DOHH2 (cell line): ENCODE data around the gene EPHA3.

Experiments
- CTCF ChIP-seq: fragments of 200-600 bp; sonication (generic); IDR thresholded peaks from one replicate; pipeline ENCODE4 v1.5.1; 2014; ENCODE audit warnings: antibody characterized with exemption, mild to moderate bottlenecking, low read depth, low read length; ENCODE audit not compliant: poor library complexity, severe bottlenecking
- EZH2phosphoT487 ChIP-seq: fragments of 200-600 bp; sonication (generic); IDR thresholded peaks from 2 replicates; pipeline ENCODE4 v1.6.1; 2017; ENCODE audit warnings: borderline replicate concordance, mild to moderate bottlenecking, antibody characterized with exemption, low read length, moderate library complexity, mixed read lengths

GRCh38 chr3:89411201-89411600 lies 303.8 kb downstream of the EPHA3 start:
- no peak for TF ChIP-seq CTCF
- no peak for TF ChIP-seq EZH2phosphoT487
